ENCODE data around the gene KANSL3.

DNA sequence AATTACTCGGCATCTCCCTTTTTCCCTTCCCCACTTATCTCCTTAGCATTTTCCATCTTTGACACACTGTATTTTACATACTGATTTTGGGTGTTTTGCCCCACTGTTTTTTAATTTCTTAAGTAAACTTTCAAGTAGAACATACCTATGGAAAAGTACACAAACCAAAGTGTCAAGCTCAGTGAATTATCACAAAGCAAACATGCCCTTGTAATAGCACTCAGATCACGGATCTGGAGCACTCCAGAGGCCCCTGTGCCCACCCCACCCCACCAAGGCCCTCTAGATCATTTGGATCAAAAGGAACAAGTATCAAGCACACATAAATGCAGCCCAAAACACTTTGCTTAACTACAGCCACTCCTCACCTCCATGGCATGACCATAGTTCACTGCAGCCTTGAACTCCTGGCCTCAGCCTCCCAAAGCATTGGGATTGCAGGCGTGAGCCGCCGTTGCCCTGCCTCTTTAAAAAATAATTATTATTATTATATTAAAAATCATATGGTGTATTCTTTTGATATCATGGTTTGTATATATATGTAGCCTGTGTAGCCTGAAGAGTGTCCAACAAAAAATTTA, 42.5 kb upstream of the KANSL3 start:
- TF ChIP-seq CTCF (IDR thresholded peaks at IDR 0.05) (no peak), POLR2A (IDR thresholded peaks at IDR 0.05) (no peak)
